K562 (cell line): ENCODE data around the gene KLHL20. TPM values are rescaled to one million over a fixed set of nuclear protein-coding genes. Genes with fewer than 3 reads are reported as not detected.
"Not testable (repeated sequence)": the region's sequence is repeated elsewhere in the genome, so short reads cannot be mapped to it uniquely, and the experiment has no call there.

Experiments
- ATAC-seq: fragments of 200-7000 bp; cut with Tn5 transposase; 3 replicates; pipeline ENCODE4 v1.9.1; 2020; ENCODE audit warnings: moderate library complexity
- BruUV-seq: library from RNA; stranded (reverse); fragments of 400-500 nt; replicated peaks from 2 replicates; lab custom pipeline; 2021; lab: Mats Ljungman, UMichigan
- CTCF ChIA-PET: fragments of 300-600 bp; formaldehyde crosslinking; extraction: SDS; loops from one replicate; lab custom pipeline; 2021; ENCODE audit warnings: low intra/inter-chr PET ratio; lab: Yijun Ruan, JAX
- POLR2A ChIA-PET: fragments of 300-600, 350-650 bp; sonication (Branson Sonifier 250); formaldehyde crosslinking; extraction: SDS; loops from one replicate; lab custom pipeline; 2021; ENCODE audit warnings: antibody characterized with exemption, inconsistent platforms; lab: Yijun Ruan, JAX
- DNase-seq, 4 experiments: peaks; one replicate each; pipeline versions ENCODE4 v3.0.0 to v3.0.0-alpha.2; 2011 to 2018; ENCODE audit warnings: low spot score in 3 of 4, mixed read lengths in 3 of 4; ENCODE audit errors: extremely low read depth in 1 of 4
- FAIRE-seq: peaks from 2 replicates; lab custom pipeline; 2011; peaks lifted over from hg19 to GRCh38; lab: Jason Lieb, UNC
- H2AFZ ChIP-seq: 2 replicates; pipeline ENCODE4 v1.6.0; 2011; ENCODE audit warnings: low read depth, low read length, control low read depth, inconsistent platforms
- H3K27ac ChIP-seq: fragments of 200-600 bp; 3 replicates; pipeline ENCODE4 v1.8.0; 2011; ENCODE audit warnings: low read depth, mild to moderate bottlenecking, control low read depth, inconsistent platforms, low read length, moderate library complexity, mixed read lengths; ENCODE audit errors: extremely low read depth
- H3K27me3 ChIP-seq, 2 experiments: fragments of 300-600 bp in 1 of 2; 2 replicates in 1 of 2; 3 replicates in 1 of 2; pipeline versions ENCODE4 v1.6.0 to v1.8.0; 2011; ENCODE audit warnings: inconsistent platforms in 2 of 2, low read length in 2 of 2, mild to moderate bottlenecking in 1 of 2, mixed read lengths in 1 of 2, moderate library complexity in 1 of 2; ENCODE audit not compliant: control insufficient read depth in 2 of 2, insufficient read depth in 2 of 2
- H3K36me3 ChIP-seq: fragments of 300-600 bp; 3 replicates; pipeline ENCODE4 v1.8.0; 2011; ENCODE audit warnings: mild to moderate bottlenecking, low read length, inconsistent platforms; ENCODE audit not compliant: control insufficient read depth, insufficient read depth
- H3K4me1 ChIP-seq, 2 experiments: fragments of 200-600 bp in 1 of 2; replicated peaks in 1 of 2; 2 replicates in 1 of 2; 3 replicates in 1 of 2; pipeline versions ENCODE4 v1.5.1 to v1.8.0; 2011; ENCODE audit warnings: inconsistent platforms in 2 of 2, low read length in 2 of 2, mild to moderate bottlenecking in 1 of 2, mixed read lengths in 1 of 2, moderate library complexity in 1 of 2; ENCODE audit not compliant: control insufficient read depth in 2 of 2, insufficient read depth in 2 of 2
- H3K4me2 ChIP-seq: 2 replicates; pipeline ENCODE4 v1.6.1; 2011; ENCODE audit warnings: low read length, control low read depth, inconsistent platforms, mixed read lengths; ENCODE audit not compliant: insufficient read depth
- H3K4me3 ChIP-seq: fragments of 200-600 bp; sonication (generic), shearing (Covaris generic); 2 replicates; pipeline ENCODE4 v1.5.1; 2016; ENCODE audit warnings: control low read depth, inconsistent platforms
- H3K79me2 ChIP-seq: fragments of 200-600 bp; 3 replicates; pipeline ENCODE4 v1.8.0; 2011; ENCODE audit warnings: low read length, inconsistent platforms; ENCODE audit not compliant: control insufficient read depth, insufficient read depth
- H3K9ac ChIP-seq, 2 experiments: 2 replicates each; pipeline versions ENCODE4 v1.6.0 to v1.6.1; 2011; ENCODE audit warnings: low read depth in 2 of 2, low read length in 2 of 2, control low read depth in 1 of 2, inconsistent platforms in 1 of 2, mild to moderate bottlenecking in 1 of 2, mixed read lengths in 1 of 2; ENCODE audit not compliant: insufficient read depth in 1 of 2
- H3K9me1 ChIP-seq: one replicate; pipeline ENCODE4 v1.6.0; 2011; ENCODE audit warnings: inconsistent platforms, mild to moderate bottlenecking, low read length, moderate library complexity; ENCODE audit not compliant: control insufficient read depth, insufficient read depth
- H3K9me3 ChIP-seq: replicated peaks from 2 replicates; pipeline ENCODE4 v1.5.1; 2011; ENCODE audit warnings: low read depth, low read length, inconsistent platforms; ENCODE audit not compliant: control insufficient read depth, insufficient read depth
- H4K20me1 ChIP-seq: replicated peaks from 2 replicates; pipeline ENCODE4 v1.6.1; 2011; ENCODE audit warnings: low read length, inconsistent platforms, mixed read lengths; ENCODE audit not compliant: control insufficient read depth, insufficient read depth
- BCOR ChIP-seq: fragments of 450-650 bp; IDR thresholded peaks from 2 replicates; pipeline ENCODE4 v1.6.1; 2016
- DMBX1 ChIP-seq: fragments of 250-450 bp; sonication (Bioruptor Pico); IDR thresholded peaks from 2 replicates; pipeline ENCODE4 v1.8.0; 2022; ENCODE audit warnings: inconsistent platforms, mild to moderate bottlenecking, moderate library complexity, borderline replicate concordance
- LCOR ChIP-seq: sonication (generic); formaldehyde crosslinking; IDR thresholded peaks from 2 replicates; pipeline ENCODE4 v1.8.0; 2022; ENCODE audit warnings: mild to moderate bottlenecking, missing genetic modification reagents
- MAFK ChIP-seq: IDR thresholded peaks from 2 replicates; pipeline ENCODE4 v1.6.1; 2011; ENCODE audit warnings: low read length, improper control_type of control experiment
- RBM25 ChIP-seq: fragments of 200-400 bp; formaldehyde crosslinking; IDR thresholded peaks from 2 replicates; pipeline ENCODE4 v1.6.1; 2018; ENCODE audit warnings: low read length, low read depth, moderate library complexity; ENCODE audit not compliant: severe bottlenecking
- U2AF1 ChIP-seq: fragments of 200-400 bp; formaldehyde crosslinking; optimal IDR thresholded peaks from 2 replicates; pipeline ENCODE3; 2017; ENCODE audit warnings: mild to moderate bottlenecking, low read depth, low read length, moderate library complexity
- ZKSCAN8 ChIP-seq: fragments of 200-800 bp; sonication (Bioruptor generic); IDR thresholded peaks from 2 replicates; pipeline ENCODE4 v1.6.1; 2016; ENCODE audit warnings: missing genetic modification characterization, missing compliant biosample characterization
- ZNF146 ChIP-seq: IDR thresholded peaks from one replicate; pipeline ENCODE4 v1.6.1; 2018; ENCODE audit warnings: missing compliant biosample characterization; ENCODE audit not compliant: unreplicated experiment
- ZNF274 ChIP-seq: IDR thresholded peaks from 2 replicates; pipeline ENCODE4 v1.6.1; 2011; ENCODE audit warnings: low read depth, mild to moderate bottlenecking, low read length, moderate library complexity, borderline replicate concordance
- ZNF311 ChIP-seq: fragments of 250-450 bp; sonication (Bioruptor Pico); IDR thresholded peaks from 2 replicates; pipeline ENCODE4 v1.4.0; 2020; ENCODE audit warnings: mild to moderate bottlenecking, moderate library complexity
- WGBS: fragments of 100-300 bp; shearing (Covaris generic); methylation state at CpG from one replicate; pipeline ENCODE4 v1.1.6; 2016; ENCODE audit warnings: low coverage, mixed read lengths; ENCODE audit not compliant: insufficient coverage; ENCODE audit errors: missing lambda C conversion rate; 5-methylcytosine and 5-hydroxymethylcytosine counted together
- in situ Hi-C: fragments of 300-500 bp; cut with MboI; formaldehyde crosslinking; loops from 4 replicates; pipeline ENCODE4 v1.15.0; 2018; ENCODE audit warnings: inconsistent platforms, mixed read lengths
- intact Hi-C: fragments of 100-400 bp; cut with micrococcal nuclease; formaldehyde crosslinking; loops from 2 replicates; pipeline ENCODE4 v1.14.2; 2022
- polyA plus RNA-seq, 8 experiments: library from polyadenylated mRNA; depleted of rRNA in 4 of 8; stranded (reverse) in 5 of 8; unstranded in 3 of 8; fragments of >200 nt; fragmentation: Nextera tagmentation in 2 of 8; fragmentation: Illumina TruSeq in 1 of 8; extraction: Ambion mirVana in 2 of 8; extraction: Trizol in 1 of 8; gene quantifications; 2 replicates each; pipeline versions ENCODE4 v1.2.1 to v1.2.3, GENCODE V29; 2011 to 2014; ENCODE audit warnings: inconsistent platforms in 1 of 8, missing spikeins in 1 of 8
- total RNA-seq, 7 experiments: library from RNA; depleted of rRNA in 6 of 7; stranded (reverse); fragments of >200 nt in 6 of 7; fragmentation: Illumina TruSeq in 2 of 7; extraction: Trizol in 2 of 7; gene quantifications; 2 replicates each; pipeline versions ENCODE4 v1.2.1 to v1.2.3, GENCODE V29; 2011 to 2021; ENCODE audit warnings: low replicate concordance in 1 of 7

Gene KLHL20
- total and polyA plus RNA-seq, 9 of the 15 experiments (the other 6 are each of a cell fraction or from before 2014, with no cell fraction given) = 8.9 to 23.2 (median 16.8) TPM

- H3K27ac ChIP-seq, intact Hi-C loops, ATAC-seq, H3K27me3 ChIP-seq, in situ Hi-C loops, BruUV-seq, H3K4me2 ChIP-seq, H3K9ac ChIP-seq, H4K20me1 ChIP-seq, H2AFZ ChIP-seq, H3K4me3 ChIP-seq, H3K79me2 ChIP-seq, H3K4me1 ChIP-seq, CTCF ChIA-PET, FAIRE-seq, H3K9me3 ChIP-seq, H3K9me1 ChIP-seq, DNase-seq: not testable (repeated sequence)
- 89% methylated on average over 6 of the region's 6 CpGs for WGBS
- TF ChIP-seq BCOR = peak; percentile 39; the same call in 1 of the 2 replicates
- peak; percentile 96 for TF ChIP-seq ZNF146 (CRISPR knock-in tag)
- TF ChIP-seq RBM25 = peak; percentile 64
- POLR2A ChIA-PET = interaction anchor here (1.2 to 1.5 kb wide), 2 partner anchors 12 kb away, joined by 3 to 4 read pairs; no protein-coding TSS in a partner anchor
- peaks cover 24% of the 10 kb centered on the region; the same call in 2 of the 3 replicates for H3K36me3 ChIP-seq
These were observed 49.5 kb downstream of the KLHL20 start for GRCh38 chr1:173764331-173764730.

GRCh38 chr1:173768206-173768605, 53.4 kb downstream of the KLHL20 start:
- Histone ChIP-seq H3K4me3 (no peak overlapping the region), H3K27ac (no peak overlapping the region)
- TF ChIP-seq U2AF1 (no peak), ZNF274 (no peak), MAFK (no peak), DMBX1 (CRISPR knock-in tag) (no peak), LCOR (CRISPR knock-in tag) (no peak), ZNF311 (CRISPR knock-in tag) (no peak), ZKSCAN8 (CRISPR knock-in tag) (no peak)
- TF ChIP-seq, all 486 proteins: peak for 0
- POLR2A ChIA-PET = no interaction called here
- FAIRE-seq (no peak), ATAC-seq (no peak), DNase-seq (no peak)
- intact Hi-C loops (no loop called here), in situ Hi-C loops (no loop called here)
- Histone ChIP-seq H3K4me2 (no peak overlapping the region), H3K79me2 (no peaks in the 10 kb centered on the region), H4K20me1 (no peaks in the 10 kb centered on the region), H3K4me1 (no peaks in the 10 kb centered on the region), H3K36me3 (peaks cover 23% of the 10 kb centered on the region; the same call in 2 of the 3 replicates), H2AFZ (no peak overlapping the region), H3K9me1 (no peaks in the 10 kb centered on the region), H3K27me3 (no peaks in the 10 kb centered on the region), H3K9me3 (peaks cover 2% of the 10 kb centered on the region; the same call in 1 of the 2 replicates), H3K9ac (no peak overlapping the region)
- WGBS = 56% methylated on average over 2 of the region's 2 CpGs
- CTCF ChIA-PET = no interaction called here
- BruUV-seq = no TSS peak
